ENCODE results near the gene ZEB1. TPM values are rescaled to one million over a fixed set of nuclear protein-coding genes. Genes with fewer than 3 reads are reported as not detected.
"Not testable (repeated sequence)": the region's sequence is repeated elsewhere in the genome, so short reads cannot be mapped to it uniquely, and the experiment has no call there.

ZEB1 gene
- total RNA-seq, 1 donor from 2014 or later, result 187 TPM

GRCh38 chr10:31401287-31401686 lies 82.3 kb downstream of the ZEB1 start:
- intact Hi-C loops (cut with DNase I), result no loop called here
- ATAC-seq (no peak), DNase-seq (ENCODE audit: low spot score) (no peak)

GRCh38 chr10:31404640-31405039 lies 85.6 kb downstream of the ZEB1 start:
- peak; percentile 42 for ATAC-seq
- intact Hi-C loops (cut with DNase I), result no loop called here
- no peak for DNase-seq (ENCODE audit: low spot score)

- DNase-seq (ENCODE audit: low spot score); intact Hi-C loops (cut with DNase I); ATAC-seq: not testable (repeated sequence)
These were observed 86.8 kb downstream of the ZEB1 start for GRCh38 chr10:31405829-31406228.

GRCh38 chr10:31412397-31412796 lies 93.4 kb downstream of the ZEB1 start:
- intact Hi-C loops (cut with DNase I); ATAC-seq; DNase-seq (ENCODE audit: low spot score): not testable (repeated sequence)

- ATAC-seq (no peak), DNase-seq (ENCODE audit: low spot score) (no peak)
- intact Hi-C loops (cut with DNase I), result no loop called here
These were observed 94.3 kb downstream of the ZEB1 start for GRCh38 chr10:31413325-31413724.

- ATAC-seq, result no peak
- DNase-seq (ENCODE audit: low spot score), result no peak
- intact Hi-C loops (cut with DNase I), result no loop called here
These were observed 99.5 kb downstream of the ZEB1 start for GRCh38 chr10:31418481-31418880.

- no peak for DNase-seq (ENCODE audit: low spot score)
- intact Hi-C loops (cut with DNase I), result no loop called here
- peak; percentile 59 for ATAC-seq
These were observed 100.5 kb downstream of the ZEB1 start for GRCh38 chr10:31419394-31420063.

- ATAC-seq (no peak), DNase-seq (ENCODE audit: low spot score) (no peak)
- intact Hi-C loops (cut with DNase I), result no loop called here
These were observed 102.3 kb downstream of the ZEB1 start for GRCh38 chr10:31421322-31421721.

- intact Hi-C loops (cut with DNase I), result no loop called here
- ATAC-seq (no peak), DNase-seq (ENCODE audit: low spot score) (no peak)
These were observed 103.6 kb downstream of the ZEB1 start for GRCh38 chr10:31422634-31423033.

- ATAC-seq (no peak), DNase-seq (ENCODE audit: low spot score) (no peak)
- intact Hi-C loops (cut with DNase I), result no loop called here
These were observed 105.5 kb downstream of the ZEB1 start for GRCh38 chr10:31424473-31424872.

- intact Hi-C loops (cut with DNase I), result no loop called here
- DNase-seq (ENCODE audit: low spot score) (no peak), ATAC-seq (no peak)
These were observed 107.4 kb downstream of the ZEB1 start for GRCh38 chr10:31426401-31426800.

- DNase-seq (ENCODE audit: low spot score); intact Hi-C loops (cut with DNase I); ATAC-seq: not testable (repeated sequence)
These were observed 108.3 kb downstream of the ZEB1 start for GRCh38 chr10:31427334-31427733.

GRCh38 chr10:31428499-31428898 lies 109.5 kb downstream of the ZEB1 start:
- ATAC-seq; DNase-seq (ENCODE audit: low spot score); intact Hi-C loops (cut with DNase I): not testable (repeated sequence)

GRCh38 chr10:31431021-31431420 lies 112.0 kb downstream of the ZEB1 start:
- DNase-seq (ENCODE audit: low spot score) (no peak), ATAC-seq (no peak)
- intact Hi-C loops (cut with DNase I), result no loop called here

- intact Hi-C loops (cut with DNase I), result no loop called here
- DNase-seq (ENCODE audit: low spot score) (no peak), ATAC-seq (no peak)
These were observed 118.9 kb downstream of the ZEB1 start for GRCh38 chr10:31437959-31438358.

GRCh38 chr10:31451766-31452165 lies 132.8 kb downstream of the ZEB1 start:
- intact Hi-C loops (cut with DNase I), result no loop called here
- no peak for DNase-seq (ENCODE audit: low spot score)
- ATAC-seq, result no peak

- intact Hi-C loops (cut with DNase I), result no loop called here
- no peak for DNase-seq (ENCODE audit: low spot score)
- ATAC-seq, result no peak
These were observed 137.5 kb downstream of the ZEB1 start for GRCh38 chr10:31456468-31456867.

GRCh38 chr10:31457858-31458257 lies 138.8 kb downstream of the ZEB1 start:
- no peak for ATAC-seq
- no peak for DNase-seq (ENCODE audit: low spot score)
- intact Hi-C loops (cut with DNase I), result no loop called here

GRCh38 chr10:31458974-31459373 lies 140.0 kb downstream of the ZEB1 start:
- DNase-seq (ENCODE audit: low spot score) (no peak), ATAC-seq (no peak)
- intact Hi-C loops (cut with DNase I), result no loop called here

GRCh38 chr10:31460242-31460641 lies 141.2 kb downstream of the ZEB1 start:
- ATAC-seq, result no peak
- intact Hi-C loops (cut with DNase I), result no loop called here
- DNase-seq (ENCODE audit: low spot score), result no peak

- no peak for DNase-seq (ENCODE audit: low spot score)
- ATAC-seq, result no peak
- intact Hi-C loops (cut with DNase I), result no loop called here
These were observed 145.5 kb downstream of the ZEB1 start for GRCh38 chr10:31464552-31464951.
